GM06990 (cell line): ENCODE measurements around the gene AXIN1.

Experiments used
- DNase-seq: peaks from one replicate; pipeline ENCODE4 v3.0.0-alpha.2; 2011; ENCODE audit not compliant: insufficient read length; ENCODE audit errors: extremely low read depth
- H3K27me3 ChIP-seq: replicated peaks from 2 replicates; pipeline ENCODE4 v1.6.0; 2011; ENCODE audit warnings: low read length; ENCODE audit not compliant: control insufficient read depth, insufficient read depth
- H3K36me3 ChIP-seq: 2 replicates; pipeline ENCODE4 v1.5.1; 2011; ENCODE audit warnings: low read length; ENCODE audit not compliant: control insufficient read depth, insufficient read depth
- H3K4me3 ChIP-seq: replicated peaks from 2 replicates; pipeline ENCODE4 v1.5.1; 2011; ENCODE audit warnings: low read depth, mild to moderate bottlenecking, control low read depth, low read length
- CTCF ChIP-seq: IDR thresholded peaks from 2 replicates; pipeline ENCODE4 v1.5.1; 2011; ENCODE audit warnings: low read length, control low read depth, mild to moderate bottlenecking, inconsistent platforms; ENCODE audit not compliant: insufficient read depth, poor library complexity, severe bottlenecking

The AXIN1 gene

GRCh38 chr16:297832-298231 is 54.7 kb downstream of the AXIN1 start:
- Histone ChIP-seq H3K27me3 (no peaks in the 10 kb centered on the region), H3K4me3 (no peak overlapping the region), H3K36me3 (peaks cover 11% of the 10 kb centered on the region)
- no peak for TF ChIP-seq CTCF
- no peak for DNase-seq

DNA sequence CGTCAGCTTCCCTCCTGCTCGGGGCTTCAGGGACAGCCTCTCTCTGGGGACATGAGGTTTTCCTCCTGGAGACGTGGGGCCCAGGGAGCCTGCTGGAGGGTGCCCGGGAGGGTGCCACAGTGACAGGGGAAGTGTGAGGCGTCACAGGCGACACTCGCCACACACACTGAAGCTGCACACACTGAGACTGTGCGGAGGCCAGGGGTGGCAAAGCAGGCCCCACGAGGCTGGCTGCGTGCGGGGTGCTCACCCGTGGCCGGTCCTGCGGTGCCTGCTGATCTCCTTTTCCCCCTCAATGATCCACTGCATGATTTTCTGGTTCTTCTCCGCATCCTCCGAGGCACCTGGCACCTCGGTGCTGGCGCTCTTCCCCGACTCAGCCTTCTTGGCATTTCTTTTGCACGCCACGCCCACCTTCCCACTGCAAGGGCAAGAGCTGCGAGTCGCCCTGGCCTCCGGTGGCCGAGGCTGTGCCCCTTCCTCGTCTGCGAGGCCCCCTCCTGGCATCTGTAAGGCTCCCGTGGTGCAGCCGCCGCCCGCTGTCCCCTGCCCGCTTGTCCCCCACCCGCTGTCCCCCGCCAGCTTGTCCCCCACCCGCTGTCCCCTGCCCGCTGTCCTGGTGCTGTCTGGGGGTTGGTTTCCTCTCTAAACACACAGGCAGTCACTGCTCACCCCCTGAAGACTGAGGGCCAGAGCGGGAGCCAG is 55.6 kb downstream of the AXIN1 start:
- no peak for DNase-seq
- no peak for TF ChIP-seq CTCF
- Histone ChIP-seq H3K4me3 (no peak overlapping the region), H3K36me3 (peaks cover 9% of the 10 kb centered on the region), H3K27me3 (no peaks in the 10 kb centered on the region)

- no peak for TF ChIP-seq CTCF
- H3K36me3 ChIP-seq = peaks cover 7% of the 10 kb centered on the region
- no peaks in the 10 kb centered on the region for H3K27me3 ChIP-seq
- H3K4me3 ChIP-seq = no peak overlapping the region
- no peak for DNase-seq
Measured at GRCh38 chr16:296276-296675, 56.2 kb downstream of the AXIN1 start.

GRCh38 chr16:293043-293775 is 59.3 kb downstream of the AXIN1 start:
- no peak overlapping the region for H3K4me3 ChIP-seq
- no peak for DNase-seq
- H3K27me3 ChIP-seq = no peaks in the 10 kb centered on the region
- TF ChIP-seq CTCF = no peak
- H3K36me3 ChIP-seq = peaks cover 14% of the 10 kb centered on the region

GRCh38 chr16:291539-291938 is 61.0 kb downstream of the AXIN1 start:
- Histone ChIP-seq H3K4me3 (no peak overlapping the region), H3K27me3 (no peaks in the 10 kb centered on the region), H3K36me3 (peaks cover 15% of the 10 kb centered on the region)
- DNase-seq = no peak
- no peak for TF ChIP-seq CTCF
